Measurements from ENCODE around the gene JPH2. TPM values are rescaled to one million over a fixed set of nuclear protein-coding genes. Genes with fewer than 3 reads are reported as not detected.

JPH2 gene
- total RNA-seq, 1 experiment from 2014 or later, result 15.8 TPM

- DNase-seq (no peak), ATAC-seq (no peak)
- TF ChIP-seq EZH2 (IDR thresholded peaks at IDR 0.05; ENCODE audit: low read length, unreplicated experiment) (no peak), CTCF (conservative IDR thresholded peaks at IDR 0.05; ENCODE audit: low read depth, low read length) (no peak), EZH2phosphoT487 (IDR thresholded peaks at IDR 0.05; ENCODE audit: borderline replicate concordance, low read length) (no peak)
- CTCF ChIA-PET, result no interaction called here
- Histone ChIP-seq H3K36me3 (ENCODE audit: low read depth, low read length) (no peaks in the 10 kb centered on the region), H3F3A (ENCODE audit: low read length, unreplicated experiment) (no peaks in the 10 kb centered on the region), H3K4me3 (ENCODE audit: low read length) (no peak overlapping the region), H3K27ac (ENCODE audit: low read length) (no peak overlapping the region), H4K20me1 (ENCODE audit: low read length) (no peaks in the 10 kb centered on the region), H3K9me3 (ENCODE audit: low read length) (peaks cover 7% of the 10 kb centered on the region), H3K79me2 (ENCODE audit: low read length) (no peaks in the 10 kb centered on the region), H3K4me2 (ENCODE audit: low read length) (no peak overlapping the region), H3K9me2 (replicated peaks; ENCODE audit: low read length) (no peaks in the 10 kb centered on the region), H2AFZ (ENCODE audit: low read length) (no peak overlapping the region), H3K9ac (ENCODE audit: low read length) (no peak overlapping the region), H3K27me3 (ENCODE audit: low read length) (no peaks in the 10 kb centered on the region), H3K4me1 (ENCODE audit: insufficient read depth, low read length) (peaks cover 9% of the 10 kb centered on the region; the same call in 1 of the 2 replicates)
- POLR2A ChIA-PET (ENCODE audit: unreplicated experiment), result no interaction called here
- intact Hi-C loops (cut with micrococcal nuclease), result loop anchor here (10.0 kb wide), 1 partner anchor 202 kb away; the partner anchor contains the start of gene FITM2
- BruUV-seq (replicated peaks), result no TSS peak
Measured at GRCh38 chr20:44112456-44112855, 74.5 kb downstream of the JPH2 start.

- Histone ChIP-seq H3K4me1 (ENCODE audit: insufficient read depth, low read length) (peaks cover 4% of the 10 kb centered on the region; the same call in 1 of the 2 replicates), H3K9ac (ENCODE audit: low read length) (no peak overlapping the region), H3K4me2 (ENCODE audit: low read length) (no peak overlapping the region), H3K79me2 (ENCODE audit: low read length) (no peaks in the 10 kb centered on the region), H3K9me2 (replicated peaks; ENCODE audit: low read length) (no peaks in the 10 kb centered on the region), H3K27ac (ENCODE audit: low read length) (no peak overlapping the region), H3K4me3 (ENCODE audit: low read length) (no peak overlapping the region), H3F3A (ENCODE audit: low read length, unreplicated experiment) (no peaks in the 10 kb centered on the region), H2AFZ (ENCODE audit: low read length) (no peak overlapping the region), H3K9me3 (ENCODE audit: low read length) (peaks cover 7% of the 10 kb centered on the region), H4K20me1 (ENCODE audit: low read length) (no peaks in the 10 kb centered on the region), H3K27me3 (ENCODE audit: low read length) (no peaks in the 10 kb centered on the region), H3K36me3 (ENCODE audit: low read depth, low read length) (no peaks in the 10 kb centered on the region)
- no peak for ATAC-seq
- ChIA-PET CTCF (no interaction called here), POLR2A (ENCODE audit: unreplicated experiment) (no interaction called here)
- intact Hi-C loops (cut with micrococcal nuclease), result loop anchor here (10.0 kb wide), 1 partner anchor 203 kb away; the partner anchor contains the start of gene FITM2
- peak; percentile 21 for DNase-seq
- TF ChIP-seq CTCF (conservative IDR thresholded peaks at IDR 0.05; ENCODE audit: low read depth, low read length), result no peak
- no TSS peak for BruUV-seq (replicated peaks)
Measured at GRCh38 chr20:44111712-44112335, 75.2 kb downstream of the JPH2 start.

- no peaks in the 10 kb centered on the region for H3K79me2 ChIP-seq (ENCODE audit: low read length)
- no TSS peak for BruUV-seq (replicated peaks)
- no peaks in the 10 kb centered on the region for H3K4me1 ChIP-seq (ENCODE audit: insufficient read depth, low read length)
- H3K27me3 ChIP-seq (ENCODE audit: low read length), result no peaks in the 10 kb centered on the region
- no peaks in the 10 kb centered on the region for H3K9me2 ChIP-seq (replicated peaks; ENCODE audit: low read length)
- POLR2A ChIA-PET (ENCODE audit: unreplicated experiment), result no interaction called here
- no peaks in the 10 kb centered on the region for H3K36me3 ChIP-seq (ENCODE audit: low read depth, low read length)
- H3K4me3 ChIP-seq (ENCODE audit: low read length), result no peak overlapping the region
- no peaks in the 10 kb centered on the region for H4K20me1 ChIP-seq (ENCODE audit: low read length)
- no peak overlapping the region for H3K9ac ChIP-seq (ENCODE audit: low read length)
- intact Hi-C loops (cut with micrococcal nuclease), result loop anchor here (10.0 kb wide), 1 partner anchor 204 kb away; the partner anchor contains the start of gene FITM2
- H3K4me2 ChIP-seq (ENCODE audit: low read length), result no peak overlapping the region
- ATAC-seq (no peak), DNase-seq (no peak)
- TF ChIP-seq EZH2phosphoT487 (IDR thresholded peaks at IDR 0.05; ENCODE audit: borderline replicate concordance, low read length) (no peak), EZH2 (IDR thresholded peaks at IDR 0.05; ENCODE audit: low read length, unreplicated experiment) (no peak), CTCF (conservative IDR thresholded peaks at IDR 0.05; ENCODE audit: low read depth, low read length) (no peak)
- H3K27ac ChIP-seq (ENCODE audit: low read length), result no peak overlapping the region
- no peak overlapping the region for H2AFZ ChIP-seq (ENCODE audit: low read length)
- peaks cover 7% of the 10 kb centered on the region for H3K9me3 ChIP-seq (ENCODE audit: low read length)
- no peaks in the 10 kb centered on the region for H3F3A ChIP-seq (ENCODE audit: low read length, unreplicated experiment)
- CTCF ChIA-PET, result no interaction called here
Measured at GRCh38 chr20:44110816-44111568, 76.0 kb downstream of the JPH2 start.

Measured in PC-3 (cell line).